HG02943 (cell line): Measurements from ENCODE around the gene ASCC1.
A peak's percentile ranks its signal among the peaks of the same experiment; 100 is the strongest.

Source experiments
- ATAC-seq: cut with Tn5 transposase; IDR thresholded peaks from one replicate; pipeline ENCODE4 v1.9.1; 2021; ENCODE audit warnings: mild to moderate bottlenecking, low read depth, moderate library complexity; ENCODE audit not compliant: unreplicated experiment

ASCC1 gene

DNA sequence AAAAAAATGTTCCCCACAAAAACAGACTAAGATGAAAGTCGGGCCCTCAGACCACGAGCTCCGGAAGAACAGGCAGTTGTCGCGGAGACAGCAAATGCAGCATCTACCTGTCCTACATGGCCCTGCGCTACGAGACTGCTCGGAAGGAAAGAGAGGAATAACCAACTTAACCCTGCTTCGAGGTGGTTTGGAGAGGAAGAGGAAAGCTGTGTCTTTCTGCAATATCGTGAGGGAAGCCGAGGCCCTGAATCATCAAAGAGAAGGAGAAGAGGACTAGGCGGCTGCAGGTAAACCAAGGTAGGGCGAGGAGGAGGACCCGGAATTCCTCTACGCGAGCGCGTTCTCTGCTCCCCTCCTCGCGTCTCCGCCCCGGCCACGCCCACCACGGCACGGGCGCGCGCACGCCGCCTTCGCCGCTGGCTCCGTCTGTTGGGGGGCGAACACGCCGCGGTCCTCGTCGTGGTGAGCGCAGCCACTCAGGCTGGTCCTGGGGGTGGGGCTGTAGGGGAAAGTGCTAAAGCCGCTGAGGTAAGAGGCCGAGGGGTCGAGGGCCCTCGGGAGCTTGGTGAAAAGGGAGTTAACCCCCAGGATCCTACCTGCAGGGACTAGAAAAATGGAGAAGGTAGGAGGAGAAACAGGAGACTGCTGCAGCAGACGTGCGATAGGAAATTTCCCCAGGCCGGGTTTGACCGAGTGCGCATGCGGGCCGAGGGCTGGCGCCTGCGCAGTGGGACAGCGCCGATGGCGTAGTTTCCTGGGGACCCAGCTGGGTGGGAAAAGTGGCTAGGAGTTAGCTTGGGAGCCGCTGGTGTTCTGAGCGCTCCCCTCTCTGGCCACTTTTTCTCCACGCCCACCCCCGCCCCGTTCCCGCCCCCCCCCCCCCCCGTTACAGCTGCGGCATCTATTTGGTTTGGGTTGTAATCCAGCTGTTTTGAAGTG lies at the start of gene ASCC1, which contains the start of gene ANAPC16:
Gene ASCC1 (minus strand): TSS at position 666 of the 939 bp plus-strand sequence. CDS start 2,978 bp downstream, outside the sequence.
Gene ANAPC16 (plus strand): TSS at position 402 of the 939 bp plus-strand sequence. CDS start 7,903 bp downstream, outside the sequence.
- ATAC-seq = peak; percentile 73

GRCh38 chr10:72265508-72265907 lies 49.4 kb upstream of the ASCC1 start:
- ATAC-seq = no peak

DNA sequence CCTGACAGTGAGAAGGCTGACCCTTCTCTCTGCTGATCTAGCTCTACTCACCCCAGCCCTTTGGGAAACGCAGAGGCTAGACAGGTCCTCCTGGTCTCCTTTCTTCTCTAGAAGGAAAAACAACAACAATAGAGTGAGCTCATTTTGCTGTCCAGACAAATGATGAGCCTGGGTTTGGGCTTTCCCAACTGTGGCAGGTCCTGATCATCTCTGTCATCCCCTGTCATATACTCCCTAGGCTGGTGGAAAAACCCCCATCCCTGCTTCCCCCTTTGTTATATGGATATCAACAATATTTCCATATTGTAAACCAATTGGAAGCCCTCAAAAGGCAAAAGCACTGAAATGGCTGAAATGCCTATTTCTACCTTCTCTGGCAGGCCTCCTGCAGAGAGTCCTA lies 48.5 kb upstream of the ASCC1 start:
- no peak for ATAC-seq

DNA sequence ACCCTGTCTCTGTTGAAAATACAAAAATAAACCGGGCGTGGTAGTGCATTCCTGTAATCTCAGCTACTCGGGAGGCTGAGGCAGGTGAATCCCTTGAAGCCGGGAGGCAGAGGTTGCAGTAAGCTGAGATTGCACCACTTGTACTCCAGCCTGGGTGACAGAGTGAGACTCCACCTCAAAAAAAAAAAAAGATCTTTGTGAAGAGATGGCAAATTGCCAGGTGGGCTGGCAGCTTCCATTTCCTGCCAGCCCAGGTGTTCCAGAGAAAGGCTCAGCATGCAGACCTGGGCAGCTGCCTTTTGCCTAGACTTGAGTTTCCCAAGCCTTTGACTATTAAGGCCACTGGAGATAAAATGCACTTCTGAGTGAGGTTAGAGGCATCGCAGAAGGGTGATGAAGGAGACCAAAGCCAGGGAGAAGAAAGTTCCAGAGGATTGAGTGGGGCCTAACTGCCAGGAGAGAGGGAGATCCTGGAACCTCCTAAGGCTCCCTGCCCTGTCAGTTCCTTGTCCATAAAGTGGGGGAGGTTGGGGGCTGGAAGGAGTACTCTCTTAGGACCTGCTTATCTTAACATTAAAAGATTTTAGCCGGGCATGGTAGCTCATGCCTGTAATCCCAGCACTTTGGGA lies 47.7 kb upstream of the ASCC1 start:
- ATAC-seq = no peak

GRCh38 chr10:72261784-72262404 lies 45.8 kb upstream of the ASCC1 start:
- ATAC-seq = peak; percentile 10

DNA sequence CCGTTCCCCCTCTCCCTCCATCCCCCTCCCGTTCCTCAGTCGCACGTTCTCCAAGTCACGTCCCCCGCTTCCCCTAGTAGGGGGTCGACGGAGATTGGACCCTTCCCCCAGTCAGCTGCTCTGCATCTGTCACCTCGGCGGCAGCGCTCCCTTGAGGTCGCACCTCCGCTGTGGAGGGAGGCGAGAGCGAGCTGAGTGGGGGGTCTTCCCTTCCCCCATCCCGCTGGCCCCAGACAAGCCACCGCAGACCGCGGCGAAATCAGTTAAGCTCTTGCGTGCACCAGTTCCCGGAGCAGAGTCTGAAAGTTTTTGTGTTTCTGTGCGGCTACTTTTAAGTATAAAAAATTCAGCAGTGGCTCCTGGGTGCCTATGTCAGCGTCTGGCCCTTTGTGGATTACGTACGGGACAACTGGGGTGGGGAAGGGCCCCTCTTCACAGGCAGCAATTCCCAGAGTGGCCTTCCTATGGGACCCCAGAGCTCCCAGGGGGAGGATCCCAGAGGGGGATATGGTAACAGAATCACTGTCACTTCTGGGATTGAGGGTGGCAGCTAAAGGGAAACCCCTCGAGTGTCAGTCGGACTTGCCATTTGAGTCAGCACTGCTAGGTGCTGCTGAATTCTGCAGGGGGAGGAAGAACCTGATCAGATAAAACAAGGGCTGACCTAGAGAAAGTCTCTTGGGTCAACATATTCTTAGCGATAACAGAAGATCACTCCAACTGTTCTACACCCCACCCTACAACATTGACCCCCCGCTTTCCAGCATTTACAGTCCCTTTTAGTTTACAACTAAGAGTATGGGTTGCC lies 45.1 kb upstream of the ASCC1 start:
- peak; percentile 59 for ATAC-seq

DNA sequence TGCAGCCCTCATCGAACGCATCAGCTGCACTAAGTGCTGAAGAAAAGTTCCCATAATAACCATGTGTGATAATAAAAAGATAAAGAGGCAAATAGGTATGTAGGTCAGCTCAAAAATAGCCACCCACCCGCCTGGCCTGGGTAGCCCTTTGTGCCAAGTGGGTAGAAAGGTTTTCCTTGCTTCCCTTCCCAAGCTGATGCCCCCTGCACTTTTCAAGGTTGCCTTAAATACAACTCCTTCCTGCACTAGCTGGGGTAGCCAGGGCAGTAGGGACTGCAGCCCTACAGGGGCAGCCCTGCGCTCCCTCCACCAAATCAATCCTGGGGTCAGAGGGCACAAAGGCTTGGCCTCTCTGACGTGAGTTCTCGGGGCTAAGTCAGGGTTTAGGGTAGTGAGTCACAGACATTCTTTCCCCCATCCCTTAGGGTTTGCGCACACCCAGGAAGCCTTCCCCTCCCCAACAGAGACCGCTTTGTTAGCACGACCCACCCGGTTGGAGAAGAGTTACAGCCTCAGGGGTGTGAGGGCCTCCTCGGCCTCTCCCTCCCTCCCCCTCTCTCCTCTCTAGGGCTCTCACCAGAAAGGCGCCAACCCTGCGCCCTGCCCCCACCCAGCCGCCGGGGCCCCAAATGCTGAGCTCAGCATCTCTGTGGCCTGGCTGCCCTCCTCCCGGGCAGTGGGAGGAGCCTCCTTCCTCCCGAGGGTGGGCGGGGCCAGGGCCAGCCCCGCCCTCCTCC lies 44.3 kb upstream of the ASCC1 start:
- ATAC-seq = peak; percentile 49

DNA sequence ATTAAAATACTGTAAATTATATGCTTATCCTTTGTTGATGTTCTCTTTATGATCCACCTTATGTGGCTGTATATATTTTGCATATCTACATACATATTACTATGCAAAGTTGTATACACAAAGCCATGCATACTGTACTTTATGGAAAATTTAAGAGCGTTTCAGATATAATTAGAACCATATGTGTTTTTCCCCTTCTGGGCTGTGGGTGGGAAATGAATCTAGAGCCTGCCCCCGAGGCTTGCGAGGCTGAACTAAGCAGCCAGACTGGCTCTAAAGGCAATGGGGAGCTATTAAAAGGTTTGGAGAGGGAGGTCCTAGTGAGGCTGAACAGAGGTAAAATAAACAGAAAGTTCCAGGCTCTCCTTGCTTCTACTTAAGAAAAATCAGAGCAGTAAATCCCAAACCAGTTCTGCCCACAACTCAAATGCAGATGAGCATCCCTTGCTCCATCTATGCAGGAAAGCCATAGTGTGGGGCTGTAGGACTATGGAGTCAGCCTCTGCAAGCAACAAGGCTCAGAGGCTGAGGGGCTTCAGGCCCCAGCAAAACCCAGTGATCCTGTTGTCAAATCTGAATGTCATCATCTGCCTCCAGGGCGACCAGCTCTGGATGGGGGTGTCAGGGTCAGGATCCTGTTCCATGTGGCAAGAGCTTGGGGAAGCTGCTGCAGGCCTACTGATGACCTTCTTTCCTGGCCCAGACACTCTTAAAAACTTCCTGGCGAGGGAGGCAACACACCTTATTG lies 43.6 kb upstream of the ASCC1 start:
- ATAC-seq = no peak

GRCh38 chr10:72258617-72259016 lies 42.5 kb upstream of the ASCC1 start:
- ATAC-seq = no peak

DNA sequence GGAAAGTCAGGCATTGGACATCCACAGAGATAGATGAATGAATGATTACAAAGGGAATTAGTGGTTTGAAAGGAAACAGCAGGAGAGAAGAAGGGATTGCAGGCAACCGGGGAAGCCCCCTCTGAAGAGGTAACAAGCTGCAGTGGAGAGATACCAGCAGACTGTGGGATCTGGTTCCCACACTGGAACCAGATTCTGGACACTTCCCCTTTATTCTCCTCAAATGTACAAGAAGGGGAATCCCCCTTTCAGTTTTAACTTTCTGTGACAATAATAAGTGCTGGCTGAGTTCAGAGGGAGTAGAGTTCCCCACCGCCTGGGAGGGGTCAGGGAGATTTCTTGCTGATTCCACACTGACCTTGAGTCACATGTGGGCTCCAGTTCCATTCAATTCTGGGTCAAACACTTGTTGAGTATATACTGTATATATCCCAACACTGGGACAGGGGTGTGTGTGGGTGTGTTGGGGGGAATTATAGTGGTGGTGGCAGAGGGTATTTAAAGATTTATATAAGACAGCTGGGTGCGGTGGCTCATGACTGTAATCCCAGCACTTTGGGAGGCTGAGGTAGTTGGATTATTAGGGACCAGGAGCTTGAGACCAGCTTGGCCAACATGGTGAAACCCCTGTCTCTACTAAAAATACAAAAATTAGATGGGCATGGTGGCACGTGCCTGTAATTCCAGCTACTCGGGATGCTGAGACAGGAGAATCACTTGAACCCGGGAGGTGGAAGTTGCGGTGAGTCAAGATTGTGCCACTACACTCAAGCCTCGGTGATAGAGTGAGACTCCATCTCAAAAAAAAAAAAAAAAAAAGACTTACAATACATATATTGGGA lies 41.2 kb upstream of the ASCC1 start:
- ATAC-seq = no peak

- no peak for ATAC-seq
These were observed 40.1 kb upstream of the ASCC1 start for GRCh38 chr10:72255977-72256729.

- no peak for ATAC-seq
These were observed 38.9 kb upstream of the ASCC1 start for GRCh38 chr10:72254813-72255568.

DNA sequence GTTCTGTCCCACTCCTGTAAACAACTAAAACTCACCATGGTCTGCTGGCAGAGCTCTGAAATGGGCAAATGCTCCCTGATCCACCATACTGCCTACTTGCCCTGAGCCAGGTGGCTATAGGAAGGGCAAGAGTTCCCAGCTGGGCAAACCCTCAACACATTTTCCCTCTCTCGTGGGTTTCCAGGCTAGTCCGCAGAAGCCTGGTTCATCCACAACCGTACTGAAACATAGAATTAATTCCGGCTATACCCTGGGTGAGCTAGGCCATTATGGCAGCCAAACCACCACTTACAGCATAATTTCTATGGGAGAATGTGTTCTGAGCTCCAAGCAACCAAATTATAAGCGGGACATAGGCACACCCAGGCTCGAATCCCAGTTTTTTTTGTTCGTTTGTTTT lies 37.5 kb upstream of the ASCC1 start:
- no peak for ATAC-seq

GRCh38 chr10:72252972-72253371 lies 36.9 kb upstream of the ASCC1 start:
- ATAC-seq = no peak

DNA sequence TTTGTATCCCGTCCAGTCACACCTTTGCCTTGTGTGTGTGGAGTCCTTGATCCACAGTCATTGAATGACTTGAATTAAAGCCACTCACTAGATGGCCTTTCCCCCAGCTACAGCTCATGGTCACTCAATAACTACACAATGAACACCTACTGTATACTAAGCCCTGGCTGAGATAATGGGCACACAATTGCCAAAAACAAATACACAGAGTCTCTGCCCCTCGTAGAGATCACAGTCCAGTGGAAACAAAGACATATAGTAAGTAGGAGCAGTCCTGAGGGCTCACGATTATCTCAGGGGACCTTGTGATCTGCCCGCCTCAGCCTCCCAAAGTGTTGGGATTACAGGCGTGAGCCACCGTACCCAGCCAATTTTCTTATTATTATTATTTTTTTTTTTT lies 35.6 kb upstream of the ASCC1 start:
- no peak for ATAC-seq

DNA sequence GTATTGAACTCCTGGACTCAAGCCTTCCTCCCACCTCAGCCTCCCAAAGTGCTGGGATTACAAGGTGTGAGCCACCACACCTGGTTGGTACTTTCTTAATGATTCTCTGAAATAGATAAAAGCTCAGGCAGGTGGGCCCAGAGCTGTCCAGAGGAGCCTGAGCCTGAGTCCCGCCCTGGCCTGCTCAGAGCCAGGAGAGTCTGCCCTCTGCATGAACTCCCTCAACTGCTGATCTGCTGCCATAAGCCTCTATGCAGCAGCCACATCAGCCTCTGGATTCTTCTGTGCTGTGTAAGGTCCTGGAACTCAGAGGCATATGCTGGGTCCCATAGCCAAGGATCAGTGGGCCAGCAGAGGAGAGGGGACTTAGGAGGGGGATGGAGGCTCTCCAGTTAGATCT lies 34.6 kb upstream of the ASCC1 start:
- no peak for ATAC-seq
